Panc1 (cell line): ENCODE measurements around the gene CCDC60. TPM values are rescaled to one million over a fixed set of nuclear protein-coding genes. Genes with fewer than 3 reads are reported as not detected.

Experiments
- ATAC-seq: fragments of 200-7000 bp; cut with Tn5 transposase; 2 replicates; pipeline ENCODE4 v1.9.1; 2020; ENCODE audit warnings: mild to moderate bottlenecking, moderate library complexity
- BruUV-seq: library from RNA; stranded (reverse); fragments of 400-500 nt; replicated peaks from 2 replicates; lab custom pipeline; 2021; lab: Mats Ljungman, UMichigan
- CTCF ChIA-PET: fragments of 300-600 bp; sonication (Branson Sonifier 250); formaldehyde crosslinking; loops from one replicate; lab custom pipeline; 2022; ENCODE audit warnings: antibody characterized with exemption; lab: Charles Lee
- POLR2A ChIA-PET: fragments of 300-600 bp; sonication (Branson Sonifier 250); formaldehyde crosslinking; loops from one replicate; lab custom pipeline; 2022; ENCODE audit warnings: antibody characterized with exemption; lab: Charles Lee
- DNase-seq: peaks from one replicate; pipeline ENCODE4 v3.0.0-alpha.2; 2010; ENCODE audit warnings: low read depth, low spot score
- H3K27ac ChIP-seq: 2 replicates; pipeline ENCODE4 v1.5.1; 2011; ENCODE audit warnings: mild to moderate bottlenecking, low read length, inconsistent platforms
- H3K27me3 ChIP-seq: fragments of 200-500 bp; sonication (Bioruptor generic); 2 replicates; pipeline ENCODE4 v1.6.0; 2014; ENCODE audit warnings: low read length, inconsistent platforms; ENCODE audit not compliant: control insufficient read depth, insufficient read depth
- H3K36me3 ChIP-seq: fragments of 200-500 bp; sonication (Bioruptor generic); 2 replicates; pipeline ENCODE4 v1.5.1; 2014; ENCODE audit warnings: inconsistent platforms, mild to moderate bottlenecking, low read length, moderate library complexity; ENCODE audit not compliant: control insufficient read depth, insufficient read depth
- H3K4me1 ChIP-seq: 2 replicates; pipeline ENCODE4 v1.5.1; 2011; ENCODE audit warnings: inconsistent platforms, mild to moderate bottlenecking, low read length, moderate library complexity; ENCODE audit not compliant: control insufficient read depth, insufficient read depth
- H3K4me3 ChIP-seq, 2 experiments: 2 replicates each; pipeline ENCODE4 v1.5.1; 2011 to 2012; ENCODE audit warnings: low read depth in 2 of 2, low read length in 2 of 2, mild to moderate bottlenecking in 2 of 2, inconsistent platforms in 1 of 2, moderate library complexity in 1 of 2
- H3K9me3 ChIP-seq: fragments of 200-500 bp; sonication (Bioruptor generic); 2 replicates; pipeline ENCODE4 v1.5.1; 2014; ENCODE audit warnings: low read depth, mild to moderate bottlenecking, inconsistent platforms, low read length, moderate library complexity; ENCODE audit not compliant: control insufficient read depth, insufficient read depth
- POLR2AphosphoS5 ChIP-seq: IDR thresholded peaks from 2 replicates; pipeline ENCODE4 v1.6.1; 2012; ENCODE audit warnings: mild to moderate bottlenecking, low read depth, low read length, moderate library complexity
- SIN3A ChIP-seq: IDR thresholded peaks from 2 replicates; pipeline ENCODE4 v1.6.1; 2012; ENCODE audit warnings: low read depth, mild to moderate bottlenecking, low read length, moderate library complexity, borderline replicate concordance; ENCODE audit not compliant: insufficient read depth
- TCF7L2 ChIP-seq: IDR thresholded peaks from 2 replicates; pipeline ENCODE4 v1.6.1; 2011; ENCODE audit warnings: mild to moderate bottlenecking, low read depth, low read length, inconsistent platforms
- in situ Hi-C: cut with HindIII; loops from 2 replicates; pipeline ENCODE4 v1.10.0; 2016; ENCODE audit warnings: low sequenced_read_pairs, low pct_unique_long_range_greater_than_20kb
- intact Hi-C: fragments of 100-400 bp; cut with micrococcal nuclease; formaldehyde crosslinking; loops from one replicate; pipeline ENCODE4 v1.10.0; 2022; ENCODE audit not compliant: unreplicated experiment
- total RNA-seq: library from RNA; stranded (reverse); gene quantifications from one replicate; pipeline ENCODE4 v1.2.1, GENCODE V29; 2021; ENCODE audit not compliant: unreplicated experiment
- TF ChIP-seq, protein P1 (sequence below), 2 experiments: IDR thresholded peaks; 2 replicates each; pipeline ENCODE4 v1.6.1; 2011 to 2012; ENCODE audit warnings: low read depth in 2 of 2, control low read depth in 1 of 2, low read length in 1 of 2, mild to moderate bottlenecking in 1 of 2, moderate library complexity in 1 of 2; ENCODE audit not compliant: insufficient read depth in 1 of 2
- TF ChIP-seq, protein P2 (sequence below): fragments of 450-650 bp; IDR thresholded peaks from 2 replicates; pipeline ENCODE4 v1.5.1; 2017; ENCODE audit warnings: mild to moderate bottlenecking

Gene CCDC60
- total RNA-seq, 1 experiment from 2014 or later: not detected

DNA sequence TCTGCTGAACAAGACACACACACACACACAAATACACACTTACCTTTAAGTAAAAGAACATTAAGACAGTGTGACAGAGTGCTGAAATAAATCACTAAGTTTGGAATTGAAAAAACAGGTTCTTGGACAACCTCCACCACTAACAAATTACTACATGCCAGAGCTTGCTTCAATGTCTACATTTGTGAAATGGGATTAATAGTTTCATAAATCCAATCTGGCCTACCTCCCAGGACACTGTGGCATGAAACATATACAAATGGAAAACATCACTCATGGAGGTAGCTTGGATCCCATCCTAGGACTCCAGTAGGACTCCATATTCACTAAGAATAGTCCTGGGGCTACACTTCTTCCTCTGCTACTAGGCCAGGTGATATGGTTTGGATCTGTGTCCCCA is 8.2 kb upstream of the CCDC60 start:
- CTCF ChIA-PET: no interaction called here
- Histone ChIP-seq H3K4me3 (no peak overlapping the region), H3K27ac (no peak overlapping the region), H3K36me3 (no peaks in the 10 kb centered on the region), H3K9me3 (no peaks in the 10 kb centered on the region), H3K4me1 (no peaks in the 10 kb centered on the region), H3K27me3 (peaks cover 8% of the 10 kb centered on the region)
- in situ Hi-C loops: no loop called here
- intact Hi-C loops: no loop called here
- DNase-seq (no peak), ATAC-seq (no peak)
- no peak for TF ChIP-seq TCF7L2
- no peak for TF ChIP-seq POLR2AphosphoS5
- TF ChIP-seq, protein P1, sequence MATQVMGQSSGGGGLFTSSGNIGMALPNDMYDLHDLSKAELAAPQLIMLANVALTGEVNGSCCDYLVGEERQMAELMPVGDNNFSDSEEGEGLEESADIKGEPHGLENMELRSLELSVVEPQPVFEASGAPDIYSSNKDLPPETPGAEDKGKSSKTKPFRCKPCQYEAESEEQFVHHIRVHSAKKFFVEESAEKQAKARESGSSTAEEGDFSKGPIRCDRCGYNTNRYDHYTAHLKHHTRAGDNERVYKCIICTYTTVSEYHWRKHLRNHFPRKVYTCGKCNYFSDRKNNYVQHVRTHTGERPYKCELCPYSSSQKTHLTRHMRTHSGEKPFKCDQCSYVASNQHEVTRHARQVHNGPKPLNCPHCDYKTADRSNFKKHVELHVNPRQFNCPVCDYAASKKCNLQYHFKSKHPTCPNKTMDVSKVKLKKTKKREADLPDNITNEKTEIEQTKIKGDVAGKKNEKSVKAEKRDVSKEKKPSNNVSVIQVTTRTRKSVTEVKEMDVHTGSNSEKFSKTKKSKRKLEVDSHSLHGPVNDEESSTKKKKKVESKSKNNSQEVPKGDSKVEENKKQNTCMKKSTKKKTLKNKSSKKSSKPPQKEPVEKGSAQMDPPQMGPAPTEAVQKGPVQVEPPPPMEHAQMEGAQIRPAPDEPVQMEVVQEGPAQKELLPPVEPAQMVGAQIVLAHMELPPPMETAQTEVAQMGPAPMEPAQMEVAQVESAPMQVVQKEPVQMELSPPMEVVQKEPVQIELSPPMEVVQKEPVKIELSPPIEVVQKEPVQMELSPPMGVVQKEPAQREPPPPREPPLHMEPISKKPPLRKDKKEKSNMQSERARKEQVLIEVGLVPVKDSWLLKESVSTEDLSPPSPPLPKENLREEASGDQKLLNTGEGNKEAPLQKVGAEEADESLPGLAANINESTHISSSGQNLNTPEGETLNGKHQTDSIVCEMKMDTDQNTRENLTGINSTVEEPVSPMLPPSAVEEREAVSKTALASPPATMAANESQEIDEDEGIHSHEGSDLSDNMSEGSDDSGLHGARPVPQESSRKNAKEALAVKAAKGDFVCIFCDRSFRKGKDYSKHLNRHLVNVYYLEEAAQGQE (IDR thresholded peaks at IDR 0.05; ENCODE audit: insufficient read depth in 1 of 2, low read depth in 2 of 2, low read length in 1 of 2): no peak
- TF ChIP-seq, protein P2, sequence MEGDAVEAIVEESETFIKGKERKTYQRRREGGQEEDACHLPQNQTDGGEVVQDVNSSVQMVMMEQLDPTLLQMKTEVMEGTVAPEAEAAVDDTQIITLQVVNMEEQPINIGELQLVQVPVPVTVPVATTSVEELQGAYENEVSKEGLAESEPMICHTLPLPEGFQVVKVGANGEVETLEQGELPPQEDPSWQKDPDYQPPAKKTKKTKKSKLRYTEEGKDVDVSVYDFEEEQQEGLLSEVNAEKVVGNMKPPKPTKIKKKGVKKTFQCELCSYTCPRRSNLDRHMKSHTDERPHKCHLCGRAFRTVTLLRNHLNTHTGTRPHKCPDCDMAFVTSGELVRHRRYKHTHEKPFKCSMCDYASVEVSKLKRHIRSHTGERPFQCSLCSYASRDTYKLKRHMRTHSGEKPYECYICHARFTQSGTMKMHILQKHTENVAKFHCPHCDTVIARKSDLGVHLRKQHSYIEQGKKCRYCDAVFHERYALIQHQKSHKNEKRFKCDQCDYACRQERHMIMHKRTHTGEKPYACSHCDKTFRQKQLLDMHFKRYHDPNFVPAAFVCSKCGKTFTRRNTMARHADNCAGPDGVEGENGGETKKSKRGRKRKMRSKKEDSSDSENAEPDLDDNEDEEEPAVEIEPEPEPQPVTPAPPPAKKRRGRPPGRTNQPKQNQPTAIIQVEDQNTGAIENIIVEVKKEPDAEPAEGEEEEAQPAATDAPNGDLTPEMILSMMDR: no peak
- TF ChIP-seq SIN3A: no peak
- POLR2A ChIA-PET: no interaction called here
- BruUV-seq: no TSS peak

DNA sequence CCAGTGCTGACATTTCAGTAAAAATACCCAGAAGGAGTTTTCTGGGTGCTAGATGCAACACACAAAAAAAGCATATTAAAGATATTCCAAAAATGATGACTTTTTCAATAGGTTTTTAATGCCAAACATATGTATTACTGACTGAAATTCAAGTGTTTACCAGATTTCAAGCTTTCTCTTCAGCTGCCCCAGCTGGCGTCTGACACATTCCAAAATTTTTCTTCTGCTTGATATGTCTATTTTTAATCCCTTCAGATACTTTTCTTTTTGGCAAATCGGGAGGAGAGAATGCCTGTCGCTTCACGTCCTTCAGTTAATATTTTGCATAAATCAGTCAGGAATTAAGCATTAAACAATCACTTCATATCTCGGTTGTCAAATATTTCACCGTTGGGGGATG is 7.1 kb upstream of the CCDC60 start:
- Histone ChIP-seq H3K4me3 (no peak overlapping the region), H3K27ac (no peak overlapping the region), H3K27me3 (peaks cover 8% of the 10 kb centered on the region), H3K9me3 (no peaks in the 10 kb centered on the region), H3K4me1 (no peaks in the 10 kb centered on the region), H3K36me3 (no peaks in the 10 kb centered on the region)
- BruUV-seq: no TSS peak
- POLR2A ChIA-PET: no interaction called here
- CTCF ChIA-PET: no interaction called here
- ATAC-seq (no peak), DNase-seq (no peak)
- TF ChIP-seq TCF7L2: no peak
- TF ChIP-seq, protein P2: no peak
- TF ChIP-seq SIN3A: no peak
- no peak for TF ChIP-seq POLR2AphosphoS5
- TF ChIP-seq, protein P1 (IDR thresholded peaks at IDR 0.05; ENCODE audit: insufficient read depth in 1 of 2, low read depth in 2 of 2, low read length in 1 of 2): no peak
- in situ Hi-C loops: no loop called here
- intact Hi-C loops: no loop called here
